NOMO-1 (cell line): ENCODE results near the gene PROK2.

Experiments used
- DNase-seq, 2 experiments: peaks; one replicate each; lab custom pipeline; 2025; ENCODE audit not compliant: unreplicated experiment in 2 of 2; lab: John Stamatoyannopoulos, UW

The PROK2 gene

GRCh38 chr3:71784914-71785531 lies at the start of gene PROK2:
TSS of gene PROK2 (minus strand) at chr3:71785148. CDS start at chr3:71785052, 96 bp downstream.
- DNase-seq = no peak

DNA sequence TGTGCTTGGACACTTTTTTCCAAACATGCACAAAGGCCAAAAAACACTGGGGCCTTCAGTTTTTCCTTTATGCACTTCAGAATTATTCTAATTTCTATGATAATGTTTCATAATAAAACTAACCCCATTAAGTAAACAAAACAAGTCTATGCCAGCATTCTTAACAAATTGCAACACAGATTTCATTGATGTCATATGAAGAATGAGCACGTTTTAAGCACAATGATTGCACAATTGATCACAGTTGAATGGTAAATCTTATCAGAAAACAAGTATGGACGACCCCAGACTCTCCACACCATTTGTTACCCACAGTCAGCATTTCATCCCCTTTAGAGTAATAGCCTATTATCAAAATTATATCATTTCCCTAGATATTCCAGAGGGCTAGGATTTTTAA lies 46.7 kb upstream of the PROK2 start:
- no peak for DNase-seq

GRCh38 chr3:71825551-71826283 lies 40.8 kb upstream of the PROK2 start:
- no peak for DNase-seq

GRCh38 chr3:71821116-71821515 lies 36.2 kb upstream of the PROK2 start:
- DNase-seq = no peak

DNA sequence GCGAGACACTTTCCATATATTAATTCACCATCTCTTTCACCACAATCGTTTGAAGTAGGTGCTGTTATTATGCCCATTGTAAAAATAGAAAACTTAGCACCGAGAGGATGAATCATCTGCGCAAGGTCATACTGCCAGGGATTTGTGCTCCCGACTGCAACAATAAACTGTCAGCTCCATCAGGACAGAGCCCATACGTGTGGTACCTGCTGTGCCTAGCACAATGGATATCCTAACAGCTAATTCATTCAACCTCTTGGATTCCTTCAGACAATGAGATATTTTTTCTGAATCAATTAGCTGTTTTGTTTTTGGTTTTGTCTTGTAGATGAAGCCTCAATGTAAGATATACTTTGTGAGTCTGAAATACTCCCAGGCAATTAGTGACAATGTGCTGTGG lies 32.3 kb upstream of the PROK2 start:
- no peak for DNase-seq

DNA sequence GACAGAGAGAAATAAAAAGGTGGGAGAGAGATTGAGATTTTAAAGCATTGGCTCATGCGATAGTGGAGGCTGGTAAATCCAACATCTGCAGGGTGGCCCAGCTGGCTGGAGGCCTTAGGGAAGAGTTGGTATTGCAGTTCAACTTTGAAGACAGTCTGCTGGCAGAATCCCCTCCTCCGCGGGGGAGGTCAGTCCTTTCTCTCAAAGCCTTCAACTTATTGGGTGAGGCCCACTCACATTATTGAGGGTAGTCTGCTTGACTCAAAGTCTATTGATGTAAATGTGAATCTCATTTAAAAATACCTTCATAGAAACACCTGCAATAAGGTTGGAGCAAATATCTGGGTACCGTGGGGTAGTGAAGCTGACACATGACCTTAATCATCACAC lies 31.8 kb upstream of the PROK2 start:
- DNase-seq = no peak

DNA sequence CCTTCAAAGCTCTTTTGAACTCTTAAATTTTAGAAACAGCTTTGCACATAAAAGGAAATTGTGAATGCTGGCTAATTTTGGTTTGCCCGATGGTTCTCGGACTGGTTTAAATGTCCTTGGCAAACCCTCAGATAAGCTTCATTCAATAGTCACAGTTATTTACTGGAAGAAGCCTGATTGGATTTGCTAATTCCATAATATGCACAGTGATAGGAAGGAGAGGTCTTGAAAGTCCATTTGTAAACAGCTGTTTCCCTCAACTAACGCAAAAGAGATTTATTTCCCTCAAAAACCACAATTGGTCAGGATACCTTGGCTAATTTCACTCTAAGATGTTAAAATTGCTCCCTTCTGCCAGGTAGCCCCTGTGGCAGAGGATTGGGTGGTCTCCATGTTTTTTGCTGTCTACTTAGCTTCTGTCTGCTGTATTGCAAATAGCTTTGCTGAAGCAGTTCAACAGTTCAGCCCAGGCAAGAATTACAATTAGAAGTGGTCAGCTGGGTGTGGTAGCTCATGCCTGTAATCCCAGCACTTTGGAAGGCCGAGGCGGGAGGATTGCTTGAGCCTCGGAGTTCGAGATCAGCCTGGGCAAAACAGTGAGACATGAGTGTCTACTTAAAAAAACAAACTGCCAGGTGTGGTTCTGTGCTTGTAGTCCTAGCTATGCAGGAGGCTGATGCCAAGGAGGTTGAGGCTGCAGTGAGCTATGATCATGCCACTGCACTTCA lies 30.6 kb upstream of the PROK2 start:
- no peak for DNase-seq

GRCh38 chr3:71813704-71814103 lies 28.8 kb upstream of the PROK2 start:
- DNase-seq = peak in 1 of 2 experiments; percentile 64

DNA sequence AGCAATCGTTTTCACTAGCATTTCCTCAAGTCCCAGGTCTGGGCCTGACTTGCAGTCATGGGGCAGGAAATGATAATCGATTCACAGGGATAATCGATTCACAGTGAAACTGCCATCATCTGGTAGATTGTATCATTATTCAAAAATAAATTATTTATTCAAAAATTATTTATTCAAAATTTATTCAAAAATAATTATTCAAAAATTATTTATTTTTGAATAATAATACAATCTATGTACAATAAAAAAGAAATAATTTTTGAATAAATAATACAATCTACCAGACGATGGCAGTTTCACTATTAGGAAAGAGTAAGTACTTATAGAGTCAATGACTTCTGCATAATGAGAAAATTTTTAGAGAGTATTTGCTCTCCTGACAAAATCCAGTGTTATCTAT lies 28.1 kb upstream of the PROK2 start:
- no peak for DNase-seq

GRCh38 chr3:71810056-71810455 lies 25.1 kb upstream of the PROK2 start:
- DNase-seq = no peak

DNA sequence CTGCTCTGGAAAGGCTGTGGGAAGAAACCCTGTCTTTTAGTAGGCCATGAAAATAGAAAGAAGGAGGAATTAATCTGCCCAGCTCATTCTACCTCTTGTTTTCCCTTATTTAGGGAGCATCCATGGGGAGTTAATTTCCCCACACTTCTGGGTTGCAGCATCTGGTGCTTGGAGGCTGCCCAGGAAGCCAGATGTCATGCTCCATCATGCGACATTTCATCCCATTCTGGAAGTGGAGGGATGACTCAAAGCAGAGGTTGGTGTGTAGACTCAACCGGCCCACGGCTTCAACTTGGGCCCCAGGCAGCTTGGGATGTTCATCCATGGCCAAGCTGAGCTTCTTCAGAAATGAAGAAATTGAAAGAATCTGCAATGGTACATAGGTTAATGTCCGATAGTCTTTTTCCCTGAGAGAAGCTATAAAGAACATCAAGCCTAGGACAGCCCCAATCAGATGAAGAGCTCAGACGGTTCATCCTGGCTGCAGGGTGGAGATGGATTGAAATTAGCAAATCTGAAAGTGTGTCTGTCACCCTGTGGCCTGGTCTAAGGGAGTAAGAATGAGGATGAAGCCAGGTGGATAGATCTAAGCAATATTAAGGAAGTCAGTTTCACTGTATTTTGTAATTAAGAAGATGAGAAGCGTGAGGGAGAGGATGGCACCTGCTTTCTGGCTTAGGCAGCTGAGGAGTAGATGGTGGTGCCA lies 24.5 kb upstream of the PROK2 start:
- no peak for DNase-seq

GRCh38 chr3:71806736-71807135 lies 21.8 kb upstream of the PROK2 start:
- DNase-seq = no peak

DNA sequence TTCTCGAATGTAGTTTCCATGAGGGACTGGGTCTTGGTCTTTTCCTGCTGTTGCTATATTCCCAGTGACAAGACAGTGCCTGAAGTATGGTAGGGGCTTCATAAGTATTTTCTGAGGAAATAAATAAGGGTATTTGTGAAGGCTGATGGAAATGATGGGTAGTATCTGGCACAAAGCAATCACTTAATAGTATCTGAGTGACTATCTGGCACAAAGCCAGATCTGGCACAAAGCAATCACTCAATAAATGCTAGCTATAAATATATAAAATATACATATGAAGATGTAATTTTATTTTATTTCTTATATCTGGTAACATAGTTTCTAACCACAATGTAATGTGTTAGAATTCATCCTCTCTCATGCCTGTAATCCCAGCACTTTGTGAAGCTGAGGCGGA lies 20.7 kb upstream of the PROK2 start:
- DNase-seq = no peak

- DNase-seq = peak; percentile 59 to 61
Observed at GRCh38 chr3:71805199-71805598, 20.3 kb upstream of the PROK2 start.

- DNase-seq = no peak
Observed at GRCh38 chr3:71803248-71803647, 18.3 kb upstream of the PROK2 start.

DNA sequence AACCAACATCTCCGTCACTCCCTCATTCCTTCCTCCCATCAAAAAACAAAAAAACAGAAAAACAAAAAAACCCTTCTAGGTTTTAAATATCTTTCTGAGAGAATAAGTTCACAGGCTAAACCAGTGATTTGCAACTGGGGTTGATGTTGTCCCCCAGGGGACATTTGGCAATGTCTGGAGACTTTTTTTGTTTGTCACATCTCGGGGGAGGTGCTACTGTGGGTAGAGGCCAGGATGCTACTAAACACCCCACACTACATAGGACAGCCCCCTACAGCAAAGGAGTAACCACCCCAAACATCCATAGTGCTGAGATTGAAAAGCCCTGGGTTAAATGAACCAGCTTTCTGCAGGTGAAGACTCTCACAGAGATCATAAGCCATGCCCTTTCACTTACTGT lies 17.0 kb upstream of the PROK2 start:
- no peak for DNase-seq

DNA sequence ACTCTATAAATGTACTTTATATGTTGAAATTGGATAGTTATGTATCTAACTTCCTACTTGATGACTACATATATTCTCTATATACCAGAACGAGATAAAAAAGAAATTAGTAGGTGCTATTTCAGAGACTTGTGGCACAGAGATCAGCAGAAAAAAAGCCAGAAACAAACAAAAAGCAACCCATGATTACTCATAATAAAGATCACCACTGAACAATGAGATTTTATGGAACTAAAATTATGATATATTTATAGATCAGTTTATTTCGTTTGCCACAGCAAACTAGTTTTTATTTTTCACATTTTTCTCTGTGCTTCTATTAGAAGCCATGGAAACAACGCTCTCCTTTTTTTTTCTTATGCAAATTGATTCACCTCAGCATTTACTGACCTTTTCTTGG lies 15.1 kb upstream of the PROK2 start:
- DNase-seq = no peak

- no peak for DNase-seq
Observed at GRCh38 chr3:71797455-71797854, 12.5 kb upstream of the PROK2 start.

DNA sequence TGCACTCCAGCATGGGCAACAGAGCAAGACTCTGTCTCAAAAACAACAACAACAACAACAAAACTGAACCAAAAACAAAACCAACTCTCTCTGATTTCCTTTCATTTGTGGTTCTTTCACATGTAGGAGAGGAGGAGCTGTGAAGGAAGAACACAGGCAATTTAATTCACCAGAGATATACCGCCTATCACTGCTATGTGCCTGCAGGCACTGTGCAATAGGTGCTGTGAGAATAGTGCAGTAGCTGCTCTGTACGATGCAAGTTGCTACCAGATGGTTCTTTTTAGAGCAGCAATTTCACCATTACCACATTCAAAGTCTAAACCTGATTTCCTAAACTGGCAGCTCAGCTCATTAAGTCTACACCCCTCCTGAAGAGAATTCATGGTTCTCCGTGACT lies 11.3 kb upstream of the PROK2 start:
- no peak for DNase-seq

DNA sequence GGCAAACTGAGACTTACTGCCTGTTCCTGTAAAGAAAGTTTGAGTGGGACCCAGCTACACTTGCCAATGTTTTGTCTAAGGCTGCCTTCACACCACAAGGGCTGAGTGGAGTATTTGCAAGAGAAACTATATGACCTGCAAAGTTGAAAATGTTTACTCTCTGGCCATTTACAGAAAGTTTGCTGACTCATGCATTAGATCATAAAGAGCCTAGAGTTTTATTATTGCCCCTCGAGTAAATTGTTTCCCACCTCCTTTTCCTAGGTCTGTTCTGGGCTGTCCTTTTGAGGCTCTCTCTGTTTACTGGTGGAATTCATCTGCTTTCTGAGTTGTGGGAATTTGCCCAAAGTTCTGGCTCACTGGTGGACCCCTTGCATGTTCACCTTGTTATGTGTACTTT lies 6.7 kb upstream of the PROK2 start:
- DNase-seq = no peak

DNA sequence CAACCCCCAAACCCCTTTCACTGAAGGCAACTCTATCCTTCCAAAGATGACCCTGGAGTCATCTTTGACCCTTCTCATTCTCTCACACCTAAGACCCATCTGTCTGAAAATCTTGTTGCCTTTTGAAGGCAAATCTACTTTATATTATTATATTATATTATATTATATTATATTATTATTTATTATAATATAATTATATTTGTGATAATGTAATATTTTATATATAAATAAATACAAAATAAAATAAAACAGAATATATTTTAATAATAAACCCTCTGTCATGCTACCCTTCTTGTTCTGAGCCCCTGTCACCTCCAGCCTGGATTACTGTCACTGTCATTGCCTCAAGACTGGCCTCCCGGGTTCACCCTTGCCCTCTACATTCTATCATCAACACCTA lies 5.0 kb upstream of the PROK2 start:
- no peak for DNase-seq
